ENCODE data around the gene IQSEC3.
"Not testable (repeated sequence)": the region's sequence is repeated elsewhere in the genome, so short reads cannot be mapped to it uniquely, and the experiment has no call there.

IQSEC3 gene

DNA sequence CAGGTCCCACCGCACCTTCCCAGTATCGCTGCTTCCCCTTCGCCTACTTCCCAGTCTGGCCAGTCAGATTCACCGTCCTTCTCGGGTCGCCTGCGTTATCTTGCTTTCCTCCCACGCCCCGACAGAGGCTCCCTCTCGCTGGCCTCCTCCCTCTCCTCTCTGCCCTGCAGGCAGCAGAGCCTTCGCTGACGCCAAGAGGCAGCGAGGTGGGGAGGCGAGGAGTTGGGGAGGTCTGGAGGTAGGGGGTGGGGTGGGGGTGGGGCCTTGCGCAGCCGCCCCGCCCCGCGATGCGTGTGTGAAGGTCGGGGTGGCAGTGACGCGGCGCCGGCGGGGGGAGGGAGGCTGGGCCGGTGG lies at the start of gene IQSEC3:
IQSEC3 (plus strand) TSS at position 340 of the 354 bp plus-strand sequence. CDS start 116 bp downstream, outside the sequence.
- not testable (repeated sequence) for DNase-seq

DNA sequence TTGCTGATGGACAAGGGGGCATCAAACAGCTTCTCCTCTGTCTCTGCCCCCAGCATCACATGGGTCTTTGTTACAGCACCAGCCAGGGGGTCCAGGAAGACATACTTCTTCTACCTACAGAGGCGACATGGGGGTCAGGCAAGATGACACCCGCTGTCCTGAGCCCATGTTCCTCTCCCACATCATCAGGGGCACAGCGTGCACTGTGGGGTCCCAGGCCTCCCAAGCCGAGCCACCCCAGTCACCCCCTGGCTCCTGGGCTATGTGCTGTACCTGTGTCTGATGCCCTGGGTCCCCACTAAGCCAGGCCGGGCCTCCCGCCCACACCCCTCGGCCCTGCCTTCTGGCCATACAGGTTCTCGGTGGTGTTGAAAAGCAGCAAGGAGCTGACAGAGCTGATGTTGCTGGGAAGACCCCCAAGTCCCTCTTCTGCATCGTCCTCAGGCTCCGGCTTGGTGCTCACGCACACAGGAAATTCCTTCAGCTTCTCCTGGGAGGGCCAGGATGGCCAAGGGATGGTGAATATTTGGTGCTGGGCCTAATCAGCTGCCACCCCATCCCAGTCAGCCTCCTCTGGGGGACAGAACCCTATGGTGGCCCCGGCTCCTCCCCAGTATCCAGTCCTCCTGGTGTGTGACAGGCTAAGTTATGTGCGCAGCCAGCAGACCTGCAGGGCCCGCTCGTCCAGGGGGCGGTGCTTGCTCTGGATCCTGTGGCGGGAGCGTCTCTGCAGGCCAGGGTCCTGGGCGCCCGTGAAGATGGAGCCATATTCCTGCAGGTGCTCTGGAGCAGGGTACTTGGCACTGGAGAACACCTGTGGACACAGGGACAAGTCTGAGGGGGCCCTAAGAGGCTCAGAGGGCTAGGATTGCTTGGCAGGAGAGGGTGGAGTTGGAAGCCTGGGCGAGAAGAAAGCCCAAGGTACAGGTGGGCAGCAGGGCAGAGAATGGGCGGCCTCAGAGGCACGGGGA lies 48.9 kb upstream of the IQSEC3 start:
- DNase-seq: not testable (repeated sequence)

DNA sequence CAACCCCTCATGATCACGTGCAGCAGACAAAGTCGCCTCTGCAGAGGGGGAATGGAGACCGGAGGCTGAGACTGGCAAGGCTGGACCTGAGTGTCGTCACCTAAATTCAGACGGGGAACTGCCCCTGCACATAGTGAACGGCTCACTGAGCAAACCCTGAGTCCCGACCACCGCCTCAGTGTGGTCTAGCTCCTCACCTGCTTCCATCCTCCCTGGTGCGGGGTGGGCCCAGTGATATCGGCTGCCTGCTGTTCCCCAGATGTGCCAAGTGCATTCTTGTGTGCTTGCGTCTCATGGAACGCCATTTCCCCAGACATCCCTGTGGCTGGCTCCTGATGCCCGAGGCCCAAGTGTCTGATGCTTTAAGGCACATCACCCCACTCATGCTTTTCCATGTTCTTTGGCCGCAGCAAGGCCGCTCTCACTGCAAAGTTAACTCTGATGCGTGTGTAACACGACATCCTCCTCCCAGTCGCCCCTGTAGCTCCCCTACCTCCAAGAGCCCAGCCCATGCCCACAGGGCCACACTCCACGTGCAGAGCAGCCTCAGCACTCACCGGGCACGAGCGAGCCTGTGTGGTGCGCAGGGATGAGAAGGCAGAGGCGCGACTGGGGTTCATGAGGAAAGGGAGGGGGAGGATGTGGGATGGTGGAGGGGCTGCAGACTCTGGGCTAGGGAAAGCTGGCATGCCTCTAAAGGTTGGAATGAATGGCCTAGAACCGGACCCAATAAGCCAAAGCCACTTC lies 47.6 kb upstream of the IQSEC3 start:
- not testable (repeated sequence) for DNase-seq

DNA sequence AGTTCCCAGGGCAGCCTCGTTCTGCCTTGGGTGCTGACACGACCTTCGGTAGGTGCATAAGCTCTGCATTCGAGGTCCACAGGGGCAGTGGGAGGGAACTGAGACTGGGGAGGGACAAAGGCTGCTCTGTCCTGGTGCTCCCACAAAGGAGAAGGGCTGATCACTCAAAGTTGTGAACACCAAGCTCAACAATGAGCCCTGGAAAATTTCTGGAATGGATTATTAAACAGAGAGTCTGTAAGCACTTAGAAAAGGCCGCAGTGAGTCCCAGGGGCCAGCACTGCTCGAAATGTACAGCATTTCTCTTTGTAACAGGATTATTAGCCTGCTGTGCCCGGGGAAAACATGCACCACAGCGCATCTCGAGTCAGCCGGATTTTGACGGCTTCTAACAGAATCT lies 46.7 kb upstream of the IQSEC3 start:
- not testable (repeated sequence) for DNase-seq

DNA sequence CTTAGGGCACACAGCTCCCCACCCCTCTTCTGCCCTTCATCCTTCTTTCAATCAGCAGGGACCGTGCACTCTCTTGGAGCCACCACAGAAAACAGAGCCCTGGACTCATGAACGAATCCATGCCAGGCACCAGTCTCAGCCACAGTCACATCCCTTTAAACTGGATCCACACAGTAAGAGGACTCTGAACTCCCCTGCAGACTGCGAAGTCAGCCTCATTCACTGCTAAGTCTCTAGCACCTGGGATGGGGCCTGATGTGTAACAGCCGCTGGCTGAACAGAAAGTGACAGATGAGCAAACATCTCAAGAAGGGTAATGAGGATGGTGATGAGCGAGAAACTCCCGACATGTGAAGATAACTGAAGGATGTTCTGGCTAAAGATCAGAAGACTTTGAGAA lies 45.8 kb upstream of the IQSEC3 start:
- no peak for DNase-seq

DNA sequence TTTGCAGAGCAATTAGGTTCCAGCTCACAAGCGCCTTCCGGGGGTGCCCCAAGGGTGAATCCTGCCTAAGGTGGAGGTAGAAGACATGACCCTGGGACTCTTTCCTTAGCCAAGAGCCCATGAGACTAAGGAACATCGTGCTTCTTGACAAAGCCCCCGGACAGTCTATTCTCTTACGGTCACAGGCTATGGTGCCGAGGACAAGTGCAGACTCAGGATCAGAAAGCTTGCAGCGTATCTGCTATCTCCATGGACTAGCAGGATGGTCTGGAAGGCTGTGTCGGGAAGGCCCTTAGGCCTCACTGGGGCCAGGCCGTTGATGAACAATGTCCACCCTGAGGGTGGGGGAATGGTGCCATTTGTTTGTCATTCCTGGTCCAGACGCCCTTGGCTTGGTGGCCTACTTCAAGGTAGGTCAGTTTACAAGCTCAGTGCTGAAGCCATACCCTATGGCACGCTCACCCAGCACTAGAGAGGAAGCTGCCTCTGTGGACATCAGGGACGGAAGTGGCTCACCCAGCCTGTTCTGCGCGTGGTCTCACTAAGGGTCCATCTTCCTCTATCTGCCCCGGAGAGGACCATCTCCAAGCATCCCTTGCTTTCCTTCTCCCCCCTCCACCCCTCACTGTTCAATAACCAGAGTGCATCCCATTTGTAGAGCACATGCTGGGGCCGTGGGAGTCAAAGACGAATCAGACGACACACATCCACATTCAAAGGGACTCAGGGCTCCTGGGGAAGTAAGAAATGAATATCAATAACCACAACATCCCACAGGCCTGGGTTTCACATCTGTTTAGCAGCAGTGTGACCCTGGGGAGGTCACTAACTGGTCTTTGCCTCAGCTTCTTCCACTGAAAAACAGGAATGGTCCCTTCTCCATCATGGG lies 45.0 kb upstream of the IQSEC3 start:
- DNase-seq: no peak

DNA sequence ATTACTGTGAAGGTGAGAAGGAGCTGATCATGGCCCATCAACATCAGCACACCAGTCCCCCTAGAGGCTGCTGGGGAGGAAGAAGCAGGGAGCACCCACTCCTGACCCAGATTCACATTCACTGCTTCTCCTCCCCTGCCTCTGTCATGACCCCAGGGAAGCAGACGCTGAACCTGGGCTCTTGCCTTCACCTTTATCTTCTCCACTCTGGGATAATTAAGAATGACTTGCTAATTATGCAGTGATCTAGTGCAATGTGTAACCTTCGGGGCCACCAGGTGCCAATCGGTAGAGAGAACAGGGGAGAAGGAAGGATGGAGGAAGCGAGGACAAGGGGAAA lies 44.4 kb upstream of the IQSEC3 start:
- no peak for DNase-seq

DNA sequence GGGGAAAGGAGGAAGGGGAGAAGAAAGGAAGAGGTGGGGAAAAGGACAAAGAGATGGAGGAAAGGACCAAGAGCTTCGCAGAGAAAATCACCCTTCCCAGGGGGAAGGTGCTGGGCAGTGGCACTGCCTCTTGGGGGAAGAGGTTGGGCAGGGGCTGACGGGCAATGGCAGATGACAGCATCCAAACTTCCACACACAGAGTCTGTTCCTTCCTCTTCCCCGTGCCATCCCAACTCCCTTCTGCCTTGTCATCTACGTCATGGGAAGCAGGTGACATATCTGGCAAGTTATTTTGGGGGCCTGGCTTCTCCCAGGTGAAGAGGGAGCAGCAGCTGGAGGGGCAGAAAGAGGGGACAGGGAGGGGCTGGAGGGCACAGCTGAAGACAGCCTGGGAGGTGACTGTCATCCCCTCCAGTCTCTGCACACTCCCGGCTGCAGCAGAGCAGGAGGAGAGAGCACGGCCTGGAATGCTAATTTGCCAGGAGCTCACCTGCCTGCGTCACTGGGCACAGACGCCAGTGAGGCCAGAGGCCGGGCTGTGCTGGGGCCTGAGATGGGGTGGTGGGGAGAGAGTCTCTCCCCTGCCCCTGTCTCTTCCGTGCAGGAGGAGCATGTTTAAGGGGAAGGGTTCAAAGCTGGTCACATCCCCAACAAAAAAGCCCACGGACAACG lies 43.9 kb upstream of the IQSEC3 start:
- DNase-seq: no peak

DNA sequence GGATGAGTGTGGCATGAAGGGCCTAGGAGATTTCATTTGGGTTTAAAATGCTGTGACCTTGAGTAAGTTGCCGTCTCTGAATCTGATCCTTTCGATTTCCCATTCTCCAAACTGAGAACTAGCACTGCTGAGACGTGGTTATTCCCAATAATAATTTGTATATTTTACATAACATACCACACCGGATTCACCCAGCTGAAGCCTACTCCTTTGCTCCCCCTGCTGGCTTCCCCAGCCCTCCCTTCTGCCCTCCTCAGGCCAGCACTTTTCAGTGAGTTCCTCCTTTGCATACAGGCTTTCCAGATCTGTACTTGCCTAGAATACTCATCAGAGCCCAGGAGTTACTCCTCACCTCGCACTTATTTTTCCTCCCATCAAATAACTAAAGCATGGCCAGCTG lies 38.7 kb upstream of the IQSEC3 start:
- DNase-seq: not testable (repeated sequence)

DNA sequence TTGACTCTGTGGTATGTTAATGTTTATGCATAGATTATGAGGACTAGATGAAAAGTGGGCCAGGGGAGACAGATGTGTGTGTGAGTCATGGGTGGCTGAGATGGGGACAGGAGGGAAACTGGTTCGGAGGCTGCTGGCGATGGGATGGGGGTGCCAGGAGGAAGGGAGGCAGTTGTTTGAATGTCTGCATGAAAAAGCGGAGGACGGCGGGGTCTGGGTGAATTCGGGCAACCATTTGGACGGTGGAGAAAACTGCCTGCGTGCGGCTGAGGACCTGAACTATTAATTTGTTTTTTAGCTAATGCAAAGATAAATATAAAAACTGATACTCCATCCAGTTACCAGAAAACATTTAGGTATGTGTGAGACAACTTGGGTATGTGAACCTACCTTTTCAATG lies 27.8 kb upstream of the IQSEC3 start:
- not testable (repeated sequence) for DNase-seq

DNA sequence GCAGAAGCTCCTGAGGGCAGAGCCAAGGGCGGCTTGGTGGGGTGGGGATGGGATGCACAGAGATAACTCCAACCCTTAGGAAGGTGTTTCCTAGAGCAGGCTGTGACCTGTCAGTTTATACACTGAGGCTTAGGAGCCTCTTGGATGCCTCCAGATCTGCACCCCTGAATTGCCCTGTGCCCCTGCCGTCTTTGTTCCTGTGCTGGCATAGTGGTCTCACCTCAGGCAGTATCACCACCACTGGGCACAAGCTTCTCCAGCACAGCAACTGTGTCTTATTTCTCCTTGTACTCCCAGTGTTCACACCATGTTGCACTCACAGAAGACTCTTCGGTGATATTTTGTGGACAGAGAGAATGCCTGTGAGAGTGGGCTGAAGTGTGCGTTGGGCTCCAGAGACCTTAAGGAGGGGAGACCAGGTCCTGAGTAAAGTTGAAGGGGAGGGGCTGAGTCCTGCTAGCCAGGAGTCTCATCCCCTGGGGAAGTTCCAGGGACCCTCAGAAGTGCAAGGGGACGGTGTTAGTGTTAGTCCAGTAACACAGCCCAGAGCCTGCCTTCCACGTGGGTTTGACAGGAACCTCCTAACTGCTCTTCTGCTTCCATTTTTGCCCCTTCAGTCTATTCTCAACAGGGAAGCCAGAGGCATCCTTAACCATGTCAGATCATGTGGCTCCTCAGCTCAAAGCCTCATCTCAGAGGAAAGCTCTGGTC lies 26.9 kb upstream of the IQSEC3 start:
- DNase-seq: not testable (repeated sequence)

DNA sequence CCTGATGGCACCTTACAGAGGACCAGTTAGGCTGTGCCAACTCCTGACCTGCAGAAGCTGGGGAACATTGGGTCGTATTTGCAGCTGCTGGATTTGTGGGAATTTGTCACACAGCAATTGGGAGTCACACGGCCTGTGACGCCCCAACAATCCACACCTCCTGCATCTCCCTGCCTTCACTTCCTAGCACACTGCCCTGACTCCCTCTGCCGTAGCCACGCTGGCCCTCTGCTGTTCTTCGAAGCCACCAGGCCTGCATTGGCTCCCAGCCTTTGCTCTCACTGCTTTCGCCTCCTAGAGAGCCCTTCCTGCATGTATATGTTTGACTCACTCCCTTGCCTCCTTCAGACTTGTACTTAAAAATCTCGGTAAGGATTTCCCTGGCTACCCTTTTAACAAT lies 22.2 kb upstream of the IQSEC3 start:
- DNase-seq: not testable (repeated sequence)

DNA sequence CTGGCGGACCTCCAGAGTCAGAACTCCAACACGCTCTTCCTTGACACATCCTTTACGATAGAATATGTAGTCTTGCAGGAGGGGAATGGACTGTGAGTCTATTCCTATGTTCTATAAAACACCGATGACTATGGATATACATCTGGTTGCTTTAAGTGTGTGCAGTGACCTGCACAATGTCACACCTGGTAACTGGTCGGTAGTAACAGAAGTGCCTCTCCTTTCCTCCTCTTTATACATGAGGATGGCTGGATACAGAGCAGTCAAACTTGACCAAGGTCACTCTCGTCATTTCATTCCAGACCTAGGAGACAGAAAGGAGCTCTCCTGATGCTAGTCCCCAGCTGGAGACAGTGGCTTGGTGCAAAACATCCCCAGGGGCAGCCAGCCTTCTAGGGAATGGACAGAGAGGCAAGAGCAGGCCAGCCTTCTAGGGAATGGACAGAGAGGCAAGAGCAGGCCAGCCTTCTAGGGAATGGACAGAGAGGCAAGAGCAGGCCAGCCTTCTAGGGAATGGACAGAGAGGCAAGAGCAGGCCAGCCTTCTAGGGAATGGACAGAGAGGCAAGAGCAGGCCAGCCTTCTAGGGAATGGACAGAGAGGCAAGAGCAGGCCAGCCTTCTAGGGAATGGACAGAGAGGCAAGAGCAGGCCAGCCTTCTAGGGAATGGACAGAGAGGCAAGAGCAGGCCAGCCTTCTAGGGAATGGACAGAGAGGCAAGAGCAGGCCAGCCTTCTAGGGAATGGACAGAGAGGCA lies 21.2 kb upstream of the IQSEC3 start:
- DNase-seq: not testable (repeated sequence)

DNA sequence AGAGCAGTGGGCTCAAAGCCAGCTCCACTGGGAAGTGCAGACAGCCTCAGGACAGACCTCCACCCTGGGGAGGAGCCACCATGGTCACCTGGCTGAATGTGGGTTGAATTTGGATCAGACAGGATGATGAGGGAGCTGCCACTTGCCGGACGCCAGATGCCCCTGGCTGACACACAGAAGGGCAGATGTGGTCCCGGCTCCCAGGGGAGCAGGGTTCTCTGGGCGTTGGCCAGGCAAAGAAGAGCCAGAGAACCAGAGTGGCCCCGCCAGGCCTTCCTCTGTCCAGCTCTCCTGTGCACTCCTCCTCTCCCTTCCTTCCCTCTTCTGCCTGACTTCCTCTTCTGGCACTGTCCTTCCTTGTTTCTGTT lies 20.6 kb upstream of the IQSEC3 start:
- DNase-seq: not testable (repeated sequence)

DNA sequence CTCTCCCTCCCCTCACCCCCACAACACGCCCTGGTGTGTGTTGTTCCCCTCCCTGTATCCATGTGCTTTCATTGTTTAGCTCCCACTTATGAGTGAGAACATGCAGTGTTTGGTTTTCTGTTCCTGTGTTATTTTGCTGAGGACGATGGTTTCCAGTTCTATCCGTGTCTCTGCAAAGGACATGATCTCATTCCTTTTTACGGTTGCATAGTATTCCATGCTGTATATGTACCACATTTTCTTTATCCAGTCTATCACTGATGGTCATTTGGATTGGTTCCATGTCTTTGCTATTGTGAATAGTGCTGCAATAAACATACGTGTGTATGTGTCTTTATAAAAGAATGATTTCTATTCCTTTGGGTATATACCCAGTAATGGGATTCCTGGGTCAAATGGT lies 20.0 kb upstream of the IQSEC3 start:
- not testable (repeated sequence) for DNase-seq

DNA sequence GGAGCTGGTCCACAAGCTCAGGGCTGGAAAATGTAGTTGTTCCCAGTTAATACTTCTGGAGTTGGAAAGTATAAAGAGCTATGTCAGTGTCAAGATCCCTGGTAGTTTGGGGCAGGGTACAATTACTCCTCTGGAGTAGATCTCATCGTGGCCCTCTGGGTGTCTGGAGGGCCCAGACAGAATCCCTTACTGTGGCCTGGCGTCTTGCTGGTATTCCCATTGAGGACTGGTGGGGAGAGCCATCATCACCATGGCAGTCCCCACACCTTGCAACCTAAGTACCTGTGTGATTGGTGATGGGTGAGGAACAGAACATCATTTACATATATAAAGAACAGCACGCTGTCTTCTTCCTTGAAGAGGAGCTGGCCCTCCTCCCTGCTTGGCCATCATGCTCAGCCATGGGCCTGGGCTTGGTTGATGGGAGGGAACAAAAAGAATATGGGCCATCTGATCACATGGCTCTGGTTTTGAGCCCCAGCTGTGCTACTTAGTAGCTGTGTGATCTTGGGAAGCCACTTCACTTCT lies 18.8 kb upstream of the IQSEC3 start:
- DNase-seq: not testable (repeated sequence)

DNA sequence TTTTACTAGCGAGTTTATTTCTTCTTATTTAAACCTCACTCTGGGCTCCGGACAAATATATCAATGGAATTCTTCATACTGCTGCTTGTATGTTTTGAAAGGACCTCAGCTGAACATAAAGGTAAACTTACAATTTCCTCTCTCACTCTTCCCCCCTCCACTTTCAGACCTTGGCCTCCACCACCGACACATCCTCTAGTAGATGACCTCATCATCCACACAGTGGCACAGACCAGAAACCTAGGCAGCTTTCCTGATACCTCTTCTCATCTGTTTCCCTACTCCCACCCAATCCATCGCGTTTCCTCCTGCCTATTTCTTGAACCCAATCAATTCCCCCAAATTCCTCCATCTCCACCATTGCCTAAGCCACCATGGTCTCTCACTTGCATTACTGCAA lies 17.4 kb upstream of the IQSEC3 start:
- not testable (repeated sequence) for DNase-seq

DNA sequence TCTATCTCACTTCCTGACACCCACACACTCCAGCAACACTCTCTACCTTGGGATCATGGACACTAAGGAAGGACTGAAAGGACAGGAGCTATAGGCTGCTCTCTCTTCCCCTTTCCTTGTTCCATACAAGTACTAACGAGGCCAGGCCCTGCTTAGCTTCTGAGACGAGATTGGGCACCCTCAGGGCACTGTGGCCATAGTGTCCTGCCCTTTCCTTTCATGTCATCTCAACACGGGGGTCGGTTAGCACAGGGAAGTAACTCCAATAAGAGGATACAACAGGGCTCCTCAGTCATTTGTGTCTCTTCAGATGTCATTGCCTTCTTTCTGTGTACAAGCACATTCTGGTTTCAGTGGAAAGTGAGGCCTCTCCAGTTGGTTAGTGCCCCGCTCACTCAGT lies 15.5 kb upstream of the IQSEC3 start:
- DNase-seq: not testable (repeated sequence)

DNA sequence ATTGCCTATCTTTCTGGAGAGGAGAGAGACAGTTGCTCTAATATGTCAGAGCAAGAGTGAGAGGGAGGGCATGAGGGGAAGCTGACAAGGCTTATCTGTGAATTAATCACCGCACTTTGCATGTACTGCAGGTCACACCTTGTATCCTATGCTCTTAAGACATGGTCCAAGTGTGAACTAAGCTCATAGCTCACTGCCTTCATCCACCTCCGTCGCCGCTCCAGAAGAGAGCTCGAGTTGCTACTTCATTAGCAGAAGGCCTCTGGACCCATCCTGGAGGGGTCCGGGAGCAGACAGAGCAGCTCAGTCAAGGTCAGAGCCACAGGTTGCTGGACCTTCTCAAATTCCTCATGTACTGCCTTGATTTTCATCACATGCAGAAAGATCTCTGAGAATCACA lies 14.6 kb upstream of the IQSEC3 start:
- DNase-seq: not testable (repeated sequence)

DNA sequence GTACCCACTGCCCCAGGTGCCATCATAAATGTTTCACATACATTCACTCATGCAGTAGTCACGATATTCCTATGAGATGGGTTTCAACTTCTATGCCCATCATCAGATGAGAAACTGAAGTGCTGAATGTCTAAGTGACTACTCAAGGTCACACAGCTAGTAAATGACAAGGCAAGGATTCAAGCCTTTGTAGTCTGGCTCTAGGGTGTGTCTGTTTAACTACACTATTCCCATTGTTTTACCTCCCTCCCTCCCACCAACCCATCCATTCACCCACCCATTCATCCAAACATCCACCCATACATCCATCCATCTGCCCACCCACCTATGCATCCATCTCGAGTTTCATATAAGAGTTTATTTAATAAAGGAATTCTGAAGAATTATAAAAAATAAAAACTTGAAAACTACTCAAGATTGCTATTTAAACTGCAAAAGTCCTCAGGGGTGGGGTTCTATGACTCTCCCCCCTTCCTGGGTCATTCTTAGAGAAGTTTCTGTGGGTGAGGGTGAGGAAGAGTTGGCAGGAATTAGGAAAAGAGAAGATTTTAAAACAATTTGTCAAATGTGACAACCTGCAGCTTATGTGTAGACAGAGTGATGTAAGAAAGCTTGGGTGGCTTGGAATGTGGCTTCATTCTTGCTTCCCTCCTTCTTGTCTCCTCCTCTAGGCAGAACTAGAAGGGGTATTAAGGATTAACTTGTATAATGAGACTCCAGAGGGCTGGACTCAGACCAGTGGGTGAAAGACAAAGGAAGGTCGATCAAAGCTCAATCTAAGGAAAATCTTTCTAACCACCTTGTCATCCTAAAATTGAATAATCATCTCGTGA lies 13.4 kb upstream of the IQSEC3 start:
- DNase-seq: not testable (repeated sequence)

Data from NCI-H1092 treated with DMSO at 0.1 percent for 48 hours (cell line).